Breast epithelium (tissue), 4 donors: ENCODE data around the gene YDJC. TPM values are rescaled to one million over a fixed set of nuclear protein-coding genes. Genes with fewer than 3 reads are reported as not detected.

Experiments
- DNase-seq, 2 donors: peaks; one replicate each; pipeline ENCODE4 v3.0.0-alpha.2; 2019; ENCODE audit warnings: low spot score in 2 of 2
- H3K27ac ChIP-seq, 2 donors: fragments of 200-600 bp; sonication (generic) in 1 of 2; one replicate each; pipeline ENCODE4 v1.5.1; 2016 to 2019; ENCODE audit warnings: mild to moderate bottlenecking in 1 of 2
- H3K27me3 ChIP-seq, 2 donors: fragments of 200-600 bp; sonication (generic) in 1 of 2; one replicate each; pipeline versions ENCODE4 v1.5.1 to v1.6.0; 2017 to 2019; ENCODE audit warnings: control low read depth in 1 of 2, mild to moderate bottlenecking in 1 of 2
- H3K36me3 ChIP-seq: fragments of 200-600 bp; one replicate; pipeline ENCODE4 v1.5.1; 2019
- H3K4me1 ChIP-seq, 2 donors: fragments of 200-600 bp; sonication (generic); one replicate each; pipeline ENCODE4 v1.5.1; 2016 to 2019; ENCODE audit warnings: control low read depth in 1 of 2
- H3K4me3 ChIP-seq, 3 donors: fragments of 200-600 bp; sonication (generic); 1 replicate in 2 of 3; 2 replicates in 1 of 3; pipeline ENCODE4 v1.5.1; 2016 to 2019; ENCODE audit warnings: mild to moderate bottlenecking in 3 of 3, moderate library complexity in 2 of 3
- H3K9me3 ChIP-seq, 2 donors: fragments of 200-600 bp; sonication (generic) in 1 of 2; one replicate each; pipeline ENCODE4 v1.5.1; 2016 to 2019; ENCODE audit warnings: control low read depth in 1 of 2
- CTCF ChIP-seq, 3 donors: fragments of 450-650 bp; IDR thresholded peaks; one replicate each; pipeline ENCODE4 v1.5.1; 2016 to 2017; ENCODE audit warnings: antibody characterized with exemption in 3 of 3, mild to moderate bottlenecking in 3 of 3, moderate library complexity in 3 of 3
- POLR2A ChIP-seq: fragments of 450-650 bp; IDR thresholded peaks from one replicate; pipeline ENCODE4 v1.6.1; 2016; ENCODE audit warnings: antibody characterized with exemption, mild to moderate bottlenecking, moderate library complexity
- POLR2AphosphoS5 ChIP-seq, 3 donors: sonication (generic); formaldehyde crosslinking; IDR thresholded peaks; one replicate each; pipeline ENCODE4 v1.6.1; 2017; ENCODE audit warnings: antibody characterized with exemption in 3 of 3
- intact Hi-C: fragments of 100-400 bp; cut with DNase I; formaldehyde crosslinking; loops from one replicate; pipeline ENCODE4 v1.15.1; 2023; ENCODE audit warnings: low total_unique reads
- total RNA-seq, 3 donors: library from RNA; depleted of rRNA; stranded (reverse); fragments of >200 nt; gene quantifications; one replicate each; pipeline ENCODE4 v1.1.0, GENCODE V29; 2016

YDJC gene
- total RNA-seq, 3 donors from 2014 or later: 15.4 to 33.2 (median 28.2) TPM

- Histone ChIP-seq H3K27ac (no peak overlapping the region), H3K36me3 (no peaks in the 10 kb centered on the region), H3K27me3 (no peaks in the 10 kb centered on the region), H3K4me3 (no peak overlapping the region), H3K9me3 (no peaks in the 10 kb centered on the region), H3K4me1 (peaks cover 0 to 2% of the 10 kb centered on the region in 2 donors)
- DNase-seq: no peak
- intact Hi-C loops: no loop called here
- TF ChIP-seq POLR2AphosphoS5 (IDR thresholded peaks at IDR 0.05): no peak
- no peak for TF ChIP-seq CTCF (IDR thresholded peaks at IDR 0.05)
- TF ChIP-seq POLR2A: no peak
These were observed 4.3 kb upstream of the YDJC start for GRCh38 chr22:21634081-21634480.

GRCh38 chr22:21633481-21633880 lies 3.7 kb upstream of the YDJC start:
- Histone ChIP-seq H3K4me1 (peaks cover 0 to 8% of the 10 kb centered on the region in 2 donors), H3K27ac (no peak overlapping the region), H3K9me3 (no peaks in the 10 kb centered on the region), H3K27me3 (no peaks in the 10 kb centered on the region), H3K36me3 (no peaks in the 10 kb centered on the region), H3K4me3 (no peak overlapping the region)
- intact Hi-C loops: no loop called here
- DNase-seq: no peak
- TF ChIP-seq POLR2AphosphoS5 (IDR thresholded peaks at IDR 0.05) (no peak), CTCF (IDR thresholded peaks at IDR 0.05) (no peak), POLR2A (no peak)

GRCh38 chr22:21632931-21633330 lies 3.1 kb upstream of the YDJC start:
- H3K36me3 ChIP-seq: no peaks in the 10 kb centered on the region
- DNase-seq: no peak
- intact Hi-C loops: no loop called here

GRCh38 chr22:21632237-21632895 lies 2.5 kb upstream of the YDJC start, which contains the start of gene CCDC116:
CCDC116 (plus strand) TSS chr22:21632760; CDS start chr22:21633182, 422 bp downstream.
- TF ChIP-seq CTCF (IDR thresholded peaks at IDR 0.05): no peak
- no peak for TF ChIP-seq POLR2AphosphoS5 (IDR thresholded peaks at IDR 0.05)
- H3K27me3 ChIP-seq: no peaks in the 10 kb centered on the region
- H3K27ac ChIP-seq: no peak within 1 kb of the TSS
- no peak within 1 kb of the TSS for H3K4me3 ChIP-seq
- no peaks in the 10 kb centered on the region for H3K36me3 ChIP-seq
- H3K9me3 ChIP-seq: no peaks in the 10 kb centered on the region
- intact Hi-C loops: no loop called here
- H3K4me1 ChIP-seq: peaks cover 0 to 8% of the 10 kb centered on the region in 2 donors
- DNase-seq: no peak

More at GRCh38 chr22:21632931-21633330, 3.1 kb upstream of the YDJC start:
- no peak overlapping the region for H3K4me3 ChIP-seq
- no peak for TF ChIP-seq POLR2AphosphoS5 (IDR thresholded peaks at IDR 0.05)
- no peak for TF ChIP-seq CTCF (IDR thresholded peaks at IDR 0.05)
- no peak for TF ChIP-seq POLR2A
- no peak overlapping the region for H3K27ac ChIP-seq
- H3K27me3 ChIP-seq: no peaks in the 10 kb centered on the region
- peaks cover 0 to 8% of the 10 kb centered on the region in 2 donors for H3K4me1 ChIP-seq
- no peaks in the 10 kb centered on the region for H3K9me3 ChIP-seq

GRCh38 chr22:21631025-21631424 lies 1.2 kb upstream of the YDJC start:
- H3K4me3 ChIP-seq: no peak overlapping the region
- intact Hi-C loops: no loop called here
- H3K27ac ChIP-seq: no peak overlapping the region
- TF ChIP-seq CTCF (IDR thresholded peaks at IDR 0.05): no peak
- TF ChIP-seq POLR2A: no peak
- H3K9me3 ChIP-seq: no peaks in the 10 kb centered on the region
- no peaks in the 10 kb centered on the region for H3K27me3 ChIP-seq
- H3K36me3 ChIP-seq: no peaks in the 10 kb centered on the region
- no peak for DNase-seq
- peaks cover 0 to 8% of the 10 kb centered on the region in 2 donors for H3K4me1 ChIP-seq
